ENCODE results near the gene EFCAB11.

DNA sequence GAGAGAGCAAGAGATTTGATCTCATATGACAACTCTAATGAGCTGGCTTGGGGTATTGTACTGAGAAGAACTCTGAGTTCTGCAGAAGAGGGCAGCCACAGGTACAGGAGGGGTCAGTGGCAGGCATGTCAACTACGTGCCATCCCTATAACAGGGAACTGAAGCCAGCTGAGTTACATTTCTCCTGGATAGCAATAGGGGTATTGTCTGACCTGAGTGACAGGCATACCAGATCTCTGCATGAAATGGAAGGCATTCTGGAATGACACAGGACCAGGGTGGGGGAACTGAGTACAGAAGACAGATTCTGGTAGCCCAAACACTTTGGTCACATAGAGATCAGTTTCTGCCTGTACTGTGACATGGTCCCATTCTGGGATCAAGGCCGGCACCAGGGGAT, 35.8 kb downstream of the EFCAB11 start:
- no peak for TF ChIP-seq CTCF (IDR thresholded peaks at IDR 0.05)
- no peak for TF ChIP-seq ZFX (IDR thresholded peaks at IDR 0.05; ENCODE audit: borderline replicate concordance)
